ENCODE data around the gene LKAAEAR1. TPM values are rescaled to one million over a fixed set of nuclear protein-coding genes. Genes with fewer than 3 reads are reported as not detected.

Gene LKAAEAR1
- total and polyA plus RNA-seq, 2 of the 13 experiments (the other 11 are each of a cell fraction or from before 2014, with no cell fraction given), result not detected

DNA sequence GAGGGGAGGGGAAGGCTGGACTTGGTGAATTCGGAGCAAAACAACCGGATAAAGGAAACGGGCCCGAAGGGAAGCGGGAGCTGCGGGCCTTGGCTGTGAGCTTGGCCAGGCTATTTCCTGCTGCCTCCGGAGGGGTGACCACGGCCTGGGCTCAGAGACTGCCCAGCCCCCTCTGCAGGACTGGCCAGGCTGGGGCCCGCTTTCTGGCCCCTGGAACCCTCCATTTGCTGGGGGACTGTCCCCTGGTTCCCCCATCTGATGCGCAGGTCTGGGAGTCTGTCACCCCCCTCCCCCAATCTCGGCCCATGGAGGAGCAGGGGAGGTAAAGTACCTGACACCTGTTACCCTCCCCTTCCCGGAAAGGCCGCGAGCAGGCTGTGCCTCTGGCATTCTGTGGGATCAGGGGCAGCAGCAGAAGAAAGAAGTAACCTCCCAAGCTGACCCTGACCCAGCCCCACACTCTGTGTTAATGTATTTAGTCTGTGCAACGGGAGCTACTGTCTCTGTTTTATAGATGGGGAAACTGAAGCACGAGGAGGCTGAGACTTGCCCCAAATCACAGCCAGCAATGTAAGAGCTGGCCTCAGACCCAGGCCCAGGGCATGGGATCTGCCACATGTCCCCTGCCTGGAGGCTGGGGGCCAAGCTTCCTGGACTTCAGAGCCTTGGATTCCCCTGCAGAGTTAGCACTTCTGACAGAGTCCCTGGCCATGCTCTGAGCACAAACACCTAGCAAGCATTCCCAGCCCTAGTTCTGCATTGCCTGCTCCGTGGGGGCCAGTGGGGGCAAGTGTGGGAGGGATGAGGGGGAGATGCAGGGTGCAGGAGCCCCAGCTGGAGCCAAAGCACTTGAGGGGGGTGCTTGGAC, 44.7 kb downstream of the LKAAEAR1 start (continued):
- TF ChIP-seq HNF4G (IDR thresholded peaks at IDR 0.05; ENCODE audit: borderline replicate concordance, low read depth, low read length), result no peak
- TF ChIP-seq HNF4G (CRISPR knock-in tag; IDR thresholded peaks at IDR 0.05; ENCODE audit: borderline replicate concordance, low read depth), result no peak
- peak; percentile 84; the same call in 1 of the 2 replicates for TF ChIP-seq ATF7-NPFF (CRISPR knock-in tag; IDR thresholded peaks at IDR 0.05; ENCODE audit: low read depth)
- peak; percentile 9; the same call in 1 of the 2 replicates for TF ChIP-seq GATAD2A (CRISPR knock-in tag; IDR thresholded peaks at IDR 0.05)
- no peak for TF ChIP-seq RXRA (CRISPR knock-in tag; IDR thresholded peaks at IDR 0.05)
- TF ChIP-seq, protein P1, sequence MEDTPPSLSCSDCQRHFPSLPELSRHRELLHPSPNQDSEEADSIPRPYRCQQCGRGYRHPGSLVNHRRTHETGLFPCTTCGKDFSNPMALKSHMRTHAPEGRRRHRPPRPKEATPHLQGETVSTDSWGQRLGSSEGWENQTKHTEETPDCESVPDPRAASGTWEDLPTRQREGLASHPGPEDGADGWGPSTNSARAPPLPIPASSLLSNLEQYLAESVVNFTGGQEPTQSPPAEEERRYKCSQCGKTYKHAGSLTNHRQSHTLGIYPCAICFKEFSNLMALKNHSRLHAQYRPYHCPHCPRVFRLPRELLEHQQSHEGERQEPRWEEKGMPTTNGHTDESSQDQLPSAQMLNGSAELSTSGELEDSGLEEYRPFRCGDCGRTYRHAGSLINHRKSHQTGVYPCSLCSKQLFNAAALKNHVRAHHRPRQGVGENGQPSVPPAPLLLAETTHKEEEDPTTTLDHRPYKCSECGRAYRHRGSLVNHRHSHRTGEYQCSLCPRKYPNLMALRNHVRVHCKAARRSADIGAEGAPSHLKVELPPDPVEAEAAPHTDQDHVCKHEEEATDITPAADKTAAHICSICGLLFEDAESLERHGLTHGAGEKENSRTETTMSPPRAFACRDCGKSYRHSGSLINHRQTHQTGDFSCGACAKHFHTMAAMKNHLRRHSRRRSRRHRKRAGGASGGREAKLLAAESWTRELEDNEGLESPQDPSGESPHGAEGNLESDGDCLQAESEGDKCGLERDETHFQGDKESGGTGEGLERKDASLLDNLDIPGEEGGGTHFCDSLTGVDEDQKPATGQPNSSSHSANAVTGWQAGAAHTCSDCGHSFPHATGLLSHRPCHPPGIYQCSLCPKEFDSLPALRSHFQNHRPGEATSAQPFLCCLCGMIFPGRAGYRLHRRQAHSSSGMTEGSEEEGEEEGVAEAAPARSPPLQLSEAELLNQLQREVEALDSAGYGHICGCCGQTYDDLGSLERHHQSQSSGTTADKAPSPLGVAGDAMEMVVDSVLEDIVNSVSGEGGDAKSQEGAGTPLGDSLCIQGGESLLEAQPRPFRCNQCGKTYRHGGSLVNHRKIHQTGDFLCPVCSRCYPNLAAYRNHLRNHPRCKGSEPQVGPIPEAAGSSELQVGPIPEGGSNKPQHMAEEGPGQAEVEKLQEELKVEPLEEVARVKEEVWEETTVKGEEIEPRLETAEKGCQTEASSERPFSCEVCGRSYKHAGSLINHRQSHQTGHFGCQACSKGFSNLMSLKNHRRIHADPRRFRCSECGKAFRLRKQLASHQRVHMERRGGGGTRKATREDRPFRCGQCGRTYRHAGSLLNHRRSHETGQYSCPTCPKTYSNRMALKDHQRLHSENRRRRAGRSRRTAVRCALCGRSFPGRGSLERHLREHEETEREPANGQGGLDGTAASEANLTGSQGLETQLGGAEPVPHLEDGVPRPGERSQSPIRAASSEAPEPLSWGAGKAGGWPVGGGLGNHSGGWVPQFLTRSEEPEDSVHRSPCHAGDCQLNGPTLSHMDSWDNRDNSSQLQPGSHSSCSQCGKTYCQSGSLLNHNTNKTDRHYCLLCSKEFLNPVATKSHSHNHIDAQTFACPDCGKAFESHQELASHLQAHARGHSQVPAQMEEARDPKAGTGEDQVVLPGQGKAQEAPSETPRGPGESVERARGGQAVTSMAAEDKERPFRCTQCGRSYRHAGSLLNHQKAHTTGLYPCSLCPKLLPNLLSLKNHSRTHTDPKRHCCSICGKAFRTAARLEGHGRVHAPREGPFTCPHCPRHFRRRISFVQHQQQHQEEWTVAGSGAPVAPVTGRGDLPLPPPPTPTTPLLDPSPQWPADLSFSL (CRISPR knock-in tag; IDR thresholded peaks at IDR 0.05), result peak; percentile 46
- TF ChIP-seq FOXO1 (CRISPR knock-in tag; IDR thresholded peaks at IDR 0.05), result no peak
- no peak for TF ChIP-seq ZNF672 (CRISPR knock-in tag; IDR thresholded peaks at IDR 0.05)
- TF ChIP-seq, protein P2, sequence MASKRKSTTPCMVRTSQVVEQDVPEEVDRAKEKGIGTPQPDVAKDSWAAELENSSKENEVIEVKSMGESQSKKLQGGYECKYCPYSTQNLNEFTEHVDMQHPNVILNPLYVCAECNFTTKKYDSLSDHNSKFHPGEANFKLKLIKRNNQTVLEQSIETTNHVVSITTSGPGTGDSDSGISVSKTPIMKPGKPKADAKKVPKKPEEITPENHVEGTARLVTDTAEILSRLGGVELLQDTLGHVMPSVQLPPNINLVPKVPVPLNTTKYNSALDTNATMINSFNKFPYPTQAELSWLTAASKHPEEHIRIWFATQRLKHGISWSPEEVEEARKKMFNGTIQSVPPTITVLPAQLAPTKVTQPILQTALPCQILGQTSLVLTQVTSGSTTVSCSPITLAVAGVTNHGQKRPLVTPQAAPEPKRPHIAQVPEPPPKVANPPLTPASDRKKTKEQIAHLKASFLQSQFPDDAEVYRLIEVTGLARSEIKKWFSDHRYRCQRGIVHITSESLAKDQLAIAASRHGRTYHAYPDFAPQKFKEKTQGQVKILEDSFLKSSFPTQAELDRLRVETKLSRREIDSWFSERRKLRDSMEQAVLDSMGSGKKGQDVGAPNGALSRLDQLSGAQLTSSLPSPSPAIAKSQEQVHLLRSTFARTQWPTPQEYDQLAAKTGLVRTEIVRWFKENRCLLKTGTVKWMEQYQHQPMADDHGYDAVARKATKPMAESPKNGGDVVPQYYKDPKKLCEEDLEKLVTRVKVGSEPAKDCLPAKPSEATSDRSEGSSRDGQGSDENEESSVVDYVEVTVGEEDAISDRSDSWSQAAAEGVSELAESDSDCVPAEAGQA (IDR thresholded peaks at IDR 0.05; ENCODE audit: low read depth), result no peak
- TF ChIP-seq, protein P2 (CRISPR knock-in tag; IDR thresholded peaks at IDR 0.05; ENCODE audit: borderline replicate concordance), result no peak
- no peak for TF ChIP-seq CEBPB (IDR thresholded peaks at IDR 0.05; ENCODE audit: borderline replicate concordance, low read depth, low read length)
- TF ChIP-seq, protein P3, sequence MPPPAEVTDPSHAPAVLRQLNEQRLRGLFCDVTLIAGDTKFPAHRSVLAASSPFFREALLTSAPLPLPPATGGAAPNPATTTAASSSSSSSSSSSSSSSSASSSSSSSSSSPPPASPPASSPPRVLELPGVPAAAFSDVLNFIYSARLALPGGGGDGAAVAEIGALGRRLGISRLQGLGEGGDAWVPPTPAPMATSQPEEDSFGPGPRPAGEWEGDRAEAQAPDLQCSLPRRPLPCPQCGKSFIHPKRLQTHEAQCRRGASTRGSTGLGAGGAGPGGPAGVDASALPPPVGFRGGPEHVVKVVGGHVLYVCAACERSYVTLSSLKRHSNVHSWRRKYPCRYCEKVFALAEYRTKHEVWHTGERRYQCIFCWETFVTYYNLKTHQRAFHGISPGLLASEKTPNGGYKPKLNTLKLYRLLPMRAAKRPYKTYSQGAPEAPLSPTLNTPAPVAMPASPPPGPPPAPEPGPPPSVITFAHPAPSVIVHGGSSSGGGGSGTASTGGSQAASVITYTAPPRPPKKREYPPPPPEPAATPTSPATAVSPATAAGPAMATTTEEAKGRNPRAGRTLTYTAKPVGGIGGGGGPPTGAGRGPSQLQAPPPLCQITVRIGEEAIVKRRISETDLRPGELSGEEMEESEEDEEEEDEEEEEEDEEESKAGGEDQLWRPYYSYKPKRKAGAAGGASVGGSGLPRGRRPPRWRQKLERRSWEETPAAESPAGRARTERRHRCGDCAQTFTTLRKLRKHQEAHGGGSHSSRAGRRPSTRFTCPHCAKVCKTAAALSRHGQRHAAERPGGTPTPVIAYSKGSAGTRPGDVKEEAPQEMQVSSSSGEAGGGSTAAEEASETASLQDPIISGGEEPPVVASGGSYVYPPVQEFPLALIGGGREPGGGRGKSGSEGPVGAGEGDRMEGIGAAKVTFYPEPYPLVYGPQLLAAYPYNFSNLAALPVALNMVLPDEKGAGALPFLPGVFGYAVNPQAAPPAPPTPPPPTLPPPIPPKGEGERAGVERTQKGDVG (CRISPR knock-in tag; IDR thresholded peaks at IDR 0.05; ENCODE audit: borderline replicate concordance), result 0 out of 2 replicates have a peak, but pooled peaks have one; percentile 5
- 0 out of 2 replicates have a peak, but pooled peaks have one; percentile 26 for TF ChIP-seq NCOA1 (CRISPR knock-in tag; IDR thresholded peaks at IDR 0.05)

Data from HepG2 (cell line).